ENCODE results near the gene DSC1.
"Not testable (repeated sequence)": the region's sequence is repeated elsewhere in the genome, so short reads cannot be mapped to it uniquely, and the experiment has no call there.

The DSC1 gene

GRCh38 chr18:31162825-31163435 is at the start of gene DSC1:
TSS of gene DSC1 (minus strand) at chr18:31162856. CDS start at chr18:31162594, 262 bp downstream.
- no peak for DNase-seq (ENCODE audit: low read depth in 2 of 2)

- no peak for DNase-seq (ENCODE audit: low read depth in 2 of 2)
Measured at GRCh38 chr18:31211047-31211446, 48.4 kb upstream of the DSC1 start.

- no peak for DNase-seq (ENCODE audit: low read depth in 2 of 2)
Measured at GRCh38 chr18:31209041-31209440, 46.4 kb upstream of the DSC1 start.

- DNase-seq (ENCODE audit: low read depth in 2 of 2) = no peak
Measured at GRCh38 chr18:31207391-31207790, 44.7 kb upstream of the DSC1 start.

- no peak for DNase-seq (ENCODE audit: low read depth in 2 of 2)
Measured at GRCh38 chr18:31206787-31207381, 44.2 kb upstream of the DSC1 start.

- DNase-seq (ENCODE audit: low read depth in 2 of 2) = no peak
Measured at GRCh38 chr18:31206071-31206470, 43.4 kb upstream of the DSC1 start.

GRCh38 chr18:31205273-31205672 is 42.6 kb upstream of the DSC1 start:
- no peak for DNase-seq (ENCODE audit: low read depth in 2 of 2)

- no peak for DNase-seq (ENCODE audit: low read depth in 2 of 2)
Measured at GRCh38 chr18:31204833-31205232, 42.2 kb upstream of the DSC1 start.

GRCh38 chr18:31204166-31204565 is 41.5 kb upstream of the DSC1 start:
- DNase-seq (ENCODE audit: low read depth in 2 of 2) = no peak

- no peak for DNase-seq (ENCODE audit: low read depth in 2 of 2)
Measured at GRCh38 chr18:31203794-31204148, 41.1 kb upstream of the DSC1 start.

GRCh38 chr18:31203096-31203793 is 40.6 kb upstream of the DSC1 start:
- DNase-seq (ENCODE audit: low read depth in 2 of 2) = no peak

- no peak for DNase-seq (ENCODE audit: low read depth in 2 of 2)
Measured at GRCh38 chr18:31199190-31199769, 36.6 kb upstream of the DSC1 start.

GRCh38 chr18:31197676-31198075 is 35.0 kb upstream of the DSC1 start:
- no peak for DNase-seq (ENCODE audit: low read depth in 2 of 2)

GRCh38 chr18:31195063-31195462 is 32.4 kb upstream of the DSC1 start:
- DNase-seq (ENCODE audit: low read depth in 2 of 2) = no peak

- DNase-seq (ENCODE audit: low read depth in 2 of 2) = no peak
Measured at GRCh38 chr18:31192086-31192776, 29.6 kb upstream of the DSC1 start.

- no peak for DNase-seq (ENCODE audit: low read depth in 2 of 2)
Measured at GRCh38 chr18:31190919-31191318, 28.3 kb upstream of the DSC1 start.

GRCh38 chr18:31189757-31190156 is 27.1 kb upstream of the DSC1 start:
- DNase-seq (ENCODE audit: low read depth in 2 of 2) = no peak

GRCh38 chr18:31185186-31185950 is 22.7 kb upstream of the DSC1 start:
- DNase-seq (ENCODE audit: low read depth in 2 of 2) = no peak

- DNase-seq (ENCODE audit: low read depth in 2 of 2) = no peak
Measured at GRCh38 chr18:31183302-31183701, 20.6 kb upstream of the DSC1 start.

- not testable (repeated sequence) for DNase-seq (ENCODE audit: low read depth in 2 of 2)
Measured at GRCh38 chr18:31177369-31177768, 14.7 kb upstream of the DSC1 start.

GRCh38 chr18:31176531-31176930 is 13.9 kb upstream of the DSC1 start:
- no peak for DNase-seq (ENCODE audit: low read depth in 2 of 2)
